Left renal cortex interstitium (tissue), 4 donors: ENCODE data around the gene NLGN1. TPM values are rescaled to one million over a fixed set of nuclear protein-coding genes. Genes with fewer than 3 reads are reported as not detected.

Experiments
- DNase-seq, 4 donors: peaks; one replicate each; pipeline ENCODE4 v3.0.0-alpha.2; 2013; ENCODE audit warnings: low read depth in 4 of 4, low spot score in 2 of 4, missing footprints in 1 of 4
- polyA plus RNA-seq, 4 donors: library from polyadenylated mRNA; unstranded; fragments of 120-200 nt; gene quantifications; one replicate each; pipeline ENCODE4 v1.2.1, GENCODE V29; 2013; ENCODE audit not compliant: insufficient read length in 4 of 4

The NLGN1 gene
- polyA plus RNA-seq, 4 donors = 1.7 to 3.9 (median 2.8) TPM

DNA sequence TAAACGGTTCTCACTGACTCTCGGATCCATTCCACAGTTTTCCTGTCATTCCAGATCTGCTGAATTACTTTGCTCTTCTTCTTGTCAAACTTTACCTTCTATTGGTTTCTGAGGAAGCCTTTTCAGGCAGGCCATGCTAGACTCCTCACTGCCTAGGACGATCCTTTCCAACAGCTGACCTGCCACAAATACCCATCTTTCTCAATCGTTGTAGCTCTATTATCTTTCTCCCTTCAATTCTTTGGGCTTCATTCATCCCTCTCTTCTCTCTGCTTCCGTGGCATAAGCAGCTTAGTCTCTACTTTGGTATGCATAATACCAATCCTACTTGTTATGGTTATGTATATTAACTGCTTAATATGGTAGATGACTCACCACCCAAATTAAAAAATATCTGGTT, 421.8 kb downstream of the NLGN1 start:
- DNase-seq = no peak

DNA sequence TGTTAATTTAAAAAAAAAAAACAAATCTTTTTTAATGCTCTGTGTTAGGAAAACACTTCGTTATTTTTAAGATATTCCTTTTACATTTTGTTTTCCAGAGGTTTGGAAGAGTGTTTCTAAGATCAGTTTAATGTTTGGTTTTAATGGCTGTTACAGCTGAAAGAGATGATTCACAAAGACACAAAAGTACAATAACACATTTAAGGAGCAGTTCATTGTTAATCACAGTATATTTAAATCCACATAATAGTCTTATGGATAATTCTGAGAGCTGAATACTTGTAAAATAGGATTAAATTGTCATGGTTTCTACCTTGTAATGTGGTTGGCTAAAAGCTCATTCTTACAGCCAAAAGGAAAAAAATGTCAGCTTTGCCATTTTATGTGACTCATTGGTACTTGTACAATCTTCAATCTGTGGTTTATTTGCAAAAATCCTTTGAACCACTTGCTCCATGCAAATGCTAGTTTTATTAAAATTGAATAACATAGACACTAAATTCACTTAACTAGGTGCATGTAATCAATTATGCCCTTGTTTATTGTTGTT, 426.4 kb downstream of the NLGN1 start:
- DNase-seq = no peak

GRCh38 chr3:173825730-173826129, 428.2 kb downstream of the NLGN1 start:
- DNase-seq = no peak

DNA sequence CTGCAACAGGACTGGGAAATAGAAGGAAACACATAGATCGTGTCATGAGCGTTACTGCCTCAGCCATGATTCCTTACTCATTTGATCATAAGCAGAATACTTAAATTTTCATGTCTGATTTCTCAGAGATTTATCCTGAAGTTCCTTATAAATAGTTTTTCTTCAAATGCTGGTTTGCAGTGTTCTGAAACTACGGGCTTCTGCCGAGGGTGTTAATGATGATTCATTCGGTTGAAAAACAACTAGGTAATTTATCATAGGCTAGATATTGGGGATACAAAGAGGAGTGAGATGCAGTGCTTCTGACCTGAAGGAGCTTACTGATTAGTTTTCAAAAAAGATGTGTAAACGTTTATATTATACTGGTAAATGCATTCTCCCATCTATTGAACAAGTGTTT, 428.9 kb downstream of the NLGN1 start:
- no peak for DNase-seq

DNA sequence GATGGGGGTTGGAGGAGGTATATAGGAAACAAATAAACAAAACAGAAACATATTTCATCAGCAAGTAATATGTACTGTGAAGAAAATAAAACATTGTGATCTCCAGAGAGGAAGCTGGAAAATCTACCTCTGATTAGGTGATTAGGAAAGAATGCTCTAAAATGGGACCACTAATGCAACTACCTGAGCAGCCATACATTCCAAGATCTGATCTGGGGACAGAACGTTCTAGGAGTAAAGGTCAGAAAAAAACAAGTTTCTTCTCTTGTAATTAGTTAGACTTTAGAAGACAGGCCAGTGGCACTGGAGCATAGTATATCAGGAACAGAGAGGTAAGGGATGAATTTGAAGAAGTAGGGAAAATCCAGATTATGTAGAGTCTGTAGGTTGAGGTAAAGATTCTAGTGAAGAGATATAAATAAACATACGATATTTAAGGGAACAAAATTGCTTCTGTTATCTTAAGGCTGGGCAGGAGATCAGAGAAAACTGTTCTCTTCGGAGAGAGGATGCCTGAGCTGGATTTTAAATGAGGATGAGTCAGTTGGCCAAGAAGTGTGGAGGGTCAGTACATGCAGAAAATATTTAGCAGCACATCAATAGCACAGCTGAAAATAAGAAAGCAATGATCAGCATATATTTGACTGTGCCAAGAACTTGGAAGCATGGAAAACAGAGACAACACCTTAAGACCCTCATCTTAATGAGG, 429.5 kb downstream of the NLGN1 start:
- no peak for DNase-seq

GRCh38 chr3:173838644-173839043, 441.1 kb downstream of the NLGN1 start:
- DNase-seq = no peak

- no peak for DNase-seq
These were observed 442.3 kb downstream of the NLGN1 start for GRCh38 chr3:173839859-173840258.

DNA sequence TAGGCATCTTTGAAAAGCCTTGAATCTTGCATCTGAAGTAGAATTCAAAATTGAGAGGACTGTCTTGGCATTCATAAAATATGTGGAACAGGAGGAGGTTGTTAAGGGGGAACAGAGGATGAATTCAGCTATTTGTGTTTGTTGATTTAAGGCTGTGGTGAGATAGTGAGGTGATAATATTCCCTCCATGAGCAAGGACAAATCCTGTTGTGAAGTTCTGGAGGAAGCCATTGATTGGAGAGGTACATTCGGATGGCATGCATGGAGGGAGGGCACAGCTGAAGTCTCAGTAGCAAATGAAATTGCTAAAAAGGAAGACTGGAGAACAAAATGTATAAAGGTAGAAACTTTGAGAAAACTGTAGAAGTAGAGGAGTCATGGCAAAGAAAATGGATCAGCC, 443.8 kb downstream of the NLGN1 start:
- no peak for DNase-seq

- DNase-seq = no peak
These were observed 445.5 kb downstream of the NLGN1 start for GRCh38 chr3:173843060-173843459.

DNA sequence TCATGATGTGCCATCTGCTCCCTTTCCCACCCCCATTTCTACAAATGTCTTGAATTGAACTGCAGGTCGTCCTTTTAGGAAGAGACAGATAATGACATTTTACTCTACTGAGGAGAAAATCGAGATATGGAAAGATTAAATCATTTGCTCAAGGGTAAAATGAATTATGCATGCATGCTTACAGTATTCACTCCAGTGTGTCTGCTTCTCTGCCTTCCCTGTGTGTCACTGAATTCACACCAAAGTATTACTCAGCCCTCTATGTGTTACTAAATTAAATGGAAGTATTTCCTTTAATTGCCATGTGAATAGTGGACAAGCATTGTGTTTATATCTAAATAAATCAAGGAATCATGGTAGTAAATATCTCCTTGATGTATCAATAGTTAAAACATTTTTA, 449.0 kb downstream of the NLGN1 start:
- no peak for DNase-seq

DNA sequence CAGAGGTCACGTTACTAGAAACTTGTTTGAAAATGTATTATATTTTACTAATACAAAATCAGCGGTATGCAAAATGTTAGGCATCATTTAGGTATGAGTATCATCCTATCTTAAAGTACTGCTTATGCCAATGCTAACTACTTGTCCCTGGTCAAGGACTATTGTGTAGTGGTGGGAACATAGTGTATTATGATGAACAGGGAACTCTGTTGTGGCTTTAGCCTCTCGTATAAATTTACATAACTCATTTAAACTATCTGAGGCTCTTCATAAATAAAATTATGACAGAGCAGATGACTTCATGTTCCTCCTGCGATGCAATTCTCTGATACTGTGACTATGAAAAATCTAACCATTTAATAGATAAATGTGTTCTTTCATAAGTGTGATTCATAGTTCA, 451.9 kb downstream of the NLGN1 start:
- DNase-seq = no peak

- no peak for DNase-seq
These were observed 459.6 kb downstream of the NLGN1 start for GRCh38 chr3:173857154-173857553.

DNA sequence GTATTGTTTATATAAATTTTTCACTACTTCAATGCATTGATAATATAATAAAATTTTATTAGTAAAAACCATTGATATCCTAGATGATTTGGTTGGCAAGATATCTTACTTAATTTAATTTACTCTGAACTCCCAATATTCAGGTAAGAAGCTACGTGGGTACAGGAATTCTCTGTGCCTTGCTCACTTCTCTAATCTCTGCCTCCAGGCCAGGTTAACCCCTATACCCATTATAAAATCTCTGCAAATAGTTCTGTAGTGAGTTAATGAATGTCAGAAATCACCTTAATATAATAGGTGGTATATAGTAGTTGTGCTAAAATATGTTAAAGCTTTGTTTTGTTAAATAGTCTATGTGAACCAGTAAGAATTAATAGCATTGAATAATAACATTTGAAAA, 465.2 kb downstream of the NLGN1 start:
- DNase-seq = no peak

- no peak for DNase-seq
These were observed 466.0 kb downstream of the NLGN1 start for GRCh38 chr3:173863551-173863950.

DNA sequence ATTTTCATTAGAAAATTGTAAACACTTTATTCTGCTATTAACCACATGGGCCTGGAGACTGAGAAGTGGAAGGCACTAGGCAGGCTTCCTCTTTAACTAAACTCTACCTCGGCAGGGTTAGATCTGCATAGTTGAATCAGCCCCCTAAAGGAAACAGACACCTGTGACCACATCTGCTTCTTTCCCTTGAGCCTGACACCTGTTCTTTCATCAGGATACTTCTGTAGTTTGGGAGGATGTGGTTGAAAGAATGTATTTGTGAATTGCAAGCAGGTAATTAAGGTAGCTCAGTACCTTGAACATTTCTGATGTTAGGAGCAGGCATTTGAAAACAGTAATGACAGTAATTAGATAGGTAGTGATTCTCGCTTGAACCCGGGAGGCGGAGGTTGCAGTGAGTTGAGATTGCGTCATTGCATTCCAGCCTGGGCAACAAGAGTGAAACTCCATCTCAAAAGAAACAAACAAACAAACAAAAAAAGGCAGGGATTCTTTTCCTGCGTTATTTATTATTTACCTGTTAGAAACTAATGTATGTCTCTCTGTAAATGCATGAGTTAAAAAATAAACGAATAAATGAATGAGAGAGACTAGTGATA, 468.5 kb downstream of the NLGN1 start:
- DNase-seq = no peak

GRCh38 chr3:173869766-173870165, 472.2 kb downstream of the NLGN1 start:
- DNase-seq = no peak

DNA sequence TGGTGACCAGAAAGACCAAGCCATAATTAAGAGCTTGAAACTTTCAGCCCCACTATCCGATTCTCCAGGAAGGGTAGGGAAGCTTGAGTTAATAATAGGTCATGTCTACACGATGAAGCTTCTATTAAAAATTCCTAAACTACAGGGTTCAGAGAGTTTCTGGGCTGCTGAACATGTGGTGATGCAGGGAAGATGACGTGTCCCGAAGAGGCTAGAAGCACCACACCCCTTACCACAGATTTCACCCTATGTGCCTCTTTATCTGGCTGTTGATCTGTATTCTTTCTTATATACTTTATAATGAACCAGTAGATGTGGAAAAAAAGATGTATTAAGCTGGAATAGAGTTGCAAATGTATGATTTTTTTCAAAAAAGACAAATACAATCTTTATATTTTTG, 473.4 kb downstream of the NLGN1 start:
- no peak for DNase-seq

DNA sequence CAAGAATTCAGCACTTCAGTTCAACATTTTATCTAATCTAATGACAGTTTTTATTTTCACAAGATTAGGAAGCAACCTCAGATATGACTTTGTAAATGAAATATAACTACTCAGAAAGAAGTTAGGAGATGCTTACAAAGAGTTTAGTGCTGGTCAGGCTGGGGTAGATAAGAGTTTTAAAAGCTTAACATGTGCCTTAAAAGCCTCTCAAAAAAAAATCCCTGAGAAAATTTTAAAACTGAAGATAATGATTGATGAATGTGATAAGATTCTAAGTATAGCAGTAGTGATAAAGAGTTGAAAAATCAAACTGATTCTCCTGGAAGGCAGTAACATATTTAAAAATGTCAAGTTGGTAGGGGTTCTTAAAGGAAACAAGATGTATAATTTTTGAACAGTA, 478.2 kb downstream of the NLGN1 start:
- DNase-seq = no peak

- no peak for DNase-seq
These were observed 478.9 kb downstream of the NLGN1 start for GRCh38 chr3:173876476-173876875.

- DNase-seq = no peak
These were observed 490.3 kb downstream of the NLGN1 start for GRCh38 chr3:173887888-173888287.

- DNase-seq = no peak
These were observed 492.1 kb downstream of the NLGN1 start for GRCh38 chr3:173889596-173889995.

DNA sequence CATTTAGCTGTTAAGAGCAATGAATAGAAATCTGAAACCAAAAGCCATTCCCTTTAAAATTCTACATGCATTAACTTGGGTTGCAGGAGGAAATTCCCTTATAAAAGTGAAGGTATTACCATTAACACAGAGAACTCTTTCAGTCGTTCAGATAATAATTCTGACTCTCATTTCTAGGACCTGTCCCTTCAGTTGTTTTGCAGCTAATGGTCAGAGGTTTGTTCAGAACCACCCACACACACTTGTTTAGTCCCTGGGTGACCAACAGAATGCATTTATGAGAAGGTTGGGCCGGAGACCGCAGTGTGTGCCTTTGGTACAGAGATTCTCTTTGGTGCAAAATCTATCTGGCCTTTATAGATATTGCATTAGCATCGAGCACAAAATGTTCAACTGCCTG, 492.5 kb downstream of the NLGN1 start:
- no peak for DNase-seq
